GM19397 (cell line): ENCODE results near the gene FGF8.
"Not testable (repeated sequence)": the region's sequence is repeated elsewhere in the genome, so short reads cannot be mapped to it uniquely, and the experiment has no call there.

Experiments
- ATAC-seq: cut with Tn5 transposase; IDR thresholded peaks from one replicate; pipeline ENCODE4 v1.9.1; 2021; ENCODE audit warnings: mild to moderate bottlenecking, moderate library complexity; ENCODE audit not compliant: unreplicated experiment

The FGF8 gene

GRCh38 chr10:101775273-101776160, at the start of gene FGF8:
Gene FGF8 (minus strand): TSS chr10:101776114. CDS start chr10:101775900, 214 bp downstream.
- ATAC-seq = no peak

DNA sequence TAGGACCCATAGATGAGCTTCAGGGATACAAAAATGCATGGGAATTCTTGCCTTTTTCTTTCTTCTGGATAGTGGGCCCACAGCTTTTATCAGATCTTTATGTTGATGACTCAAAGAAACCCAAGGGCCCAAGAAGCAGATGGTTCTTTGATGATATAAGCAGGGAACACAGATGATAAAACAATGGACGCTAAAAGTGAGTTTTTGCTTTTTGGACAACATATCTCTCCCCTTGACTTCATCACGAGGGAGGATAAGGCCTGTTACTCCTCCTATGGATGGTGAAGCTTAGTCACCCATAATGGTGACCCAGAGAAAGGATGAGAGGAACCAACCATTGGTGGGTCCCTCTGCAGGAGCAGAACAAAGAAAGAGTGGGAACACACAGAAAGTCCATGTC, 48.8 kb upstream of the FGF8 start:
- ATAC-seq = no peak

DNA sequence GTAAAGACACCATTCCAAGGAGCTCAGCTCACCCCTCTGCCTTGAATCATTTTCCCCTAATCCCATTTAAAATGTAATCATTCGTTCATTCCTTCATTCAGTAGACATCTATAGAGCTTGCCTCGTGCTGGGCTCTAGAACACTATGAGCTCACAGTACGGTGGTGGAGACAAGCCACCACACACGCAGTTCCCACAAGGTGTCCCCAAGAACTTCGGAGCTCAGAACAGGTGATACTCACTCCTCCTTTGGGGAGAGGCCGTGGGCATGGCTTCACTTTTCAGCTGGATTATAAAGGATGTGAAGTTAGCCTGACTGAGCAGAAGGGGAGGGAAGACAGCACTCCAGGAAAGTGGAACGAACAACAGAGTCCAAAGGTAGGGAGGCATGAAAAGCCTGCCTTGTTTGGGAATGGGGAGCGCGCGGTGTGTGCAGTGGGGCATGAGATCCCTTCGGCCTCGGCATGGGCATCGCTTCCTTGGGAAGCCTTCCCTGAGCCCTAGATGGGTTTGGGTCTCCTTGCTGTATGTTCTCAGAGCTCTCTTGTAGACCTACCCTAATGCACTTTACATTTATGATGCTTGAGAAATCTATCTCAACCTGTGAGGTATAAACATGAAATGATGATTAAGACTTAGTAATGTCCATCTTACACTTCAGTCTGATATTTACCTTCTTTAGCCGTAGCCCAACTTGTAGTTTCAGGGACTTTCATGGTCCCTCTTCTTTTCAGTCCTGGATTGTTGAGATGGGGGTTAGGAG, 43.1 kb upstream of the FGF8 start:
- ATAC-seq = peak; percentile 2

GRCh38 chr10:101818119-101818871, 42.4 kb upstream of the FGF8 start, which contains the start of gene OGA:
Gene OGA (minus strand): TSS chr10:101818444. CDS start chr10:101818022, 422 bp downstream.
- peak; percentile 74 for ATAC-seq

DNA sequence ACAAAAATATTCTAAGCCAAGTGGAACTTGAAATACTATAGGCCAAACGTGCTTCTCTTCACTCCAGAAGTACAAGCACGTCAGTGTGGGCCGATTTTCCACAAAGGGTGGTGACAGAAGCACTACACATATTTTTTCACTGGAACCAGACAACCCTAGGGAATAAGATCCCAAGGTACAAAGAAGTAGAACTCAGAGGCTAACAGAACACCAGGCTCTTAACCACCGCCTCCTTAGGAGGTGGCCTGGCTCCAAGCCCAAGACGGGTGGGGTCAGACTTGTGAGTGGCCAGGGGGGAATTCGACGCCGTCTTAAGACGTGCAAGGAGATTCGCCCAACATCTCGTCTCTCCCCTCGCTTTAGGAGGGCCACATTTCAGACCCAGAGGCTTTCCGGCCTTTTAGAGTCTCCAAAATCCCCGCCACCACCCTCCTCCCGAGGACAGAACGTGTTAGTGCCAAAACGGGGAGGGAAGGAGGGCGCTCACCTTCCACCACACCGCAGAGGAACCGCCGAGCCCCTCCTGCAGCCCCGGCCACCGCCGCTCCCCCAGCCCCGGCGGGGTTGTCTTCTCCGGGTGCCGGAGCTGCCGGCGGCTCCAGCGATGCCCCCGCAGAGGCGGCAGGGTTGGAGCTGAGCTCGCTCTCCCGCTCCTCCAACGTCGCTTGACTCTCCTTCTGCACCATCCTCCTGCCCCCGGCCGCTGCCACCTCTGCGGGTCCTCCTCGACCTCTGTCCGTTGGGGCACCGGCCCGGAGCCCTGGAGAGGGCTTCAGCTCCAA, 41.6 kb upstream of the FGF8 start:
- peak; percentile 4 for ATAC-seq

GRCh38 chr10:101816913-101817336, 41.0 kb upstream of the FGF8 start:
- ATAC-seq = no peak

DNA sequence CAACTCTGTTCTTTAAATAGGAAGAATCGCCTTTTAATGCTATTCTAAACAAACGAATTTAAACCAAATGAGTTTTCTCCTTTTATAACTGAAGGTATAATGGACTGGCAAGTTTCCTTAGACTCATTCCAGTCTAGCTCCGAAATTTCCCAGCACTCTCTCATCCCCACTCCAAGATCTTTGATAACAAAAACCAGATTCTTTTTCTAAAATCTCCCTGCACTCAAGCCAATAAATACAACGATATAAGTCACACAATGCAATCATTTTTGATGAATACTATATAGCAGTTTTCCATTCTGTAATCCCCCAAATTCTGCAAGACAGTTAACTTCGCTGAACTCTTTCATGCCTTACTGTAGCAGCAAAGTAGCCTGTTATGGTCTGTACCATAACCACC, 40.5 kb upstream of the FGF8 start:
- no peak for ATAC-seq

DNA sequence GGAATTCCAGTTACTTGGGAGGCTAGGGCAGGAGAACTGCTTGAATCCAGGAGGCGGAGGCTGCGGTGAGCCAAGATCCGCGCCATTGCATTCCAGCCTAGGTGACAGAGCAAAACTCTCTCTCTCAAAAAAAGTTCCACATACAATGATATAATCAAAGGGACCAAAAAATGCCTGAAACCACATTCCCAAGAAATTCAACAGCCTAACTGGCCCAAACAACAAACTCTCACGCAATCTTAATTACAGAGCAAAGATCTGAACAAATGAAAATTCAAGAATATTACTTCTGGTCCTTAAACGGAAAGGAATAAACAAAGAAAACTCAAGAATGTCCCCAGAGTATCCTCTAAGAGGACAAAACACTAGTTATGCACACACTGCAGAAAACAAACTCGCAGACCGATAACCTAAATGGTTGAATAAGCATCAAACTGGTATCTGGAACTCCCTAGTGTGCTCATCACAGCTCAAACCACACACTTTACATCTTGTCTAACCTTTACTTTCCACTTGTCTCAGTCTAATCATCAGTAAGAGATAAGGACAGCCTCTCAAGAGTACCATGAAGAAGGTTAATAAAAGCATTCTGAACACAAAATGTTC, 38.7 kb upstream of the FGF8 start:
- ATAC-seq = no peak

DNA sequence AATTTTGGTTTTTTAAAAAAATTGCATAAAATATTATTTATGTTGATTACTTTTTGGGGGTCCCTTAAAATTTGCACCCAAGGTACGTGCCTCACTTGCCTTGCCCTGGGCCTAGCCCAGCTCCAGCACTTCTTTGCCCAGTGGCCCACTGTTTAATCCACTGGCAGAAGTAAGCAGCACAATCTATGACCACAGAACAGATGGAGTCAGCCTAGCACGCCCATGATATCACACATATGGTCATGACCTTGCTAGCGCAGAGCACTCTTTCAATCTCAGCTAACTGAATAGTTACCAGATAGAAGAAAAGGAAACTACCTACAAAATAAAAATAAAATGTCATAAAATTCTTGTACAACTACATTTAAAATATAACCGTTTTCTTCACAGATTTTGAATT, 36.7 kb upstream of the FGF8 start:
- no peak for ATAC-seq

DNA sequence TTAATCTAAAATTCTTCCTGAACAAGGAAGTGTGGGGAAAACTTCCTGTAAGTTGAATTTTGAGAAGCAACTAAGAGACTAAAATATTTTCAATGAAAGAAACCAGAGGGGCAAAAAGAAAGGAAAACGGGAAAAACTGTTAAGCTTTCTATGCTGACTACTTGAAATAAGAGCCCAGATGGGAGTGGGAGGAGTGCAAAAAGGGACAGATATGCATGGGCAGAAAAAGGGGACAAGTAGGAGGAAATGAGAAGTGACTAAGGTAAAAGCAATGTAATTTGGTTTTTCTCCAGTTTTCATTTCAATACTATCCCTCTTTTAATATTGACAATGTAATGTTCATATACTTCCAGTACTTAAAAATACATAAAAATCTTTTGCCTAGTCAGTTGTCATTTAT, 31.2 kb upstream of the FGF8 start:
- ATAC-seq = no peak

DNA sequence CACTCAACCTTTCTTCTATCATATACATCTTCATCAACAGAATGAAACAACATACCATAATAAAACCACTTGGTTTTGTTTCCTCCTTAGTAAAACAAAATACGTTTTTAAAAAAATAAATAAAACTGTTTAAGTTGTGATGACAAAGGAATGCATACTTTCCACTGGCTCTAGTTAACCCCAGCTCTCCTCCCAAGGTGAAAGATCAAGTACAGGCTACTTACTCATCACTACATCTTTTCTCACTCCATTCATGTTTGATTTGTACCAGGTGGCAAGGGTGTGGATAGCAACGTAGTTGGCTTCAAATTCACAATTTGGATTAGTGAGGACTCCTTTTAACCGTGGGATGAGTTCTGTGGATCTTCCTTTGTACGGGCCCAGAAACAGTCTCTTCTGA, 27.6 kb upstream of the FGF8 start:
- no peak for ATAC-seq

DNA sequence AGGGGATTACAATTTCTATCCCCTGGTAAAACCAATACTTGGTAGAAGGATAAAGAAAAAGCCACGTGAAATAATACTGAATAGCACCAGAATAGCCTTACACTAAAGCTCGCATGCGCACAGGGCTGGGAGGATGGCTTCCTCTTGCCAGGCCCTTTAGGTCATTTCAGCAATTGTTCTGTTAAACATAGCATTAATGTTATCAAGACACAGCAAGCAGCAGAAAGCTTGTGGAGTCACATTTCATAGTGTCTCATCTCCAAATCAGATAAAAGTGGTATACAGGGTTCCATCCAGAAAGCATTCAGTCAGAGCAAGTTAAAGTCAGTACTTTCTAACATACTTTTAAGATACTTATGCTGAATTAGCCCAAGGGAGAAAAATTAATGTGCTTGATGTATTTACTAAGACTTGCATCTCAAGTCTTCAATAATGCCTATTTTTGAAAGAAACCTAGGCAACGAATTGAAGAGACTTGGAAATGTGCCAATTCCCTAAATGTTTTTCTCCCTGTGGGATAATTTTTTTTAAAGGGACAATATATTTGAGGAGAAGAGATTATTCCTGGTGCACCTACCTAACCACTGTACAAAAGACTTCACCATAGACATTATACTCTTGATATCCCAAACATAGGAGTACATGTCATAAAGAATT, 21.6 kb upstream of the FGF8 start:
- ATAC-seq = no peak

GRCh38 chr10:101793526-101793925, 17.6 kb upstream of the FGF8 start:
- ATAC-seq = no peak

- no peak for ATAC-seq
Observed at GRCh38 chr10:101789686-101790085, 13.8 kb upstream of the FGF8 start.

DNA sequence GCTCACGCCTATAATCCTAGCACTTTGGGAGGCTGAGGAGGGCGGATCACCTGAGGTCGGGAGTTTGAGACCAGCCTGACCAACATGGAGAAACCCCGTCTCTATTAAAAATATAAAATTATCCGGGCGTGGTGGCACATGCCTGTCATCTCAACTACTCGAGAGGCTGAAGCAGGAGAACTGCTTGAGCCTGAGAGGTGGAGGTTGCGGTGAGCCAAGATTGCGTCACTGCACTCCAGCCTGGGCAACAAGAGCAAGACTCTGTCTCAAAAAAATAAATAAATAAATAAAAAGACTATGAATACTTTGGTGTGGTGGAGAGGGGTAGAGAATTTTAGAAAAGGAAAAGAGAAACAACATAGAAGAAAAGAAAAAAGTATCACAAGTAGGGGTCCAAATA, 13.3 kb upstream of the FGF8 start:
- ATAC-seq = not testable (repeated sequence)

- no peak for ATAC-seq
Observed at GRCh38 chr10:101785801-101786200, 9.9 kb upstream of the FGF8 start.

DNA sequence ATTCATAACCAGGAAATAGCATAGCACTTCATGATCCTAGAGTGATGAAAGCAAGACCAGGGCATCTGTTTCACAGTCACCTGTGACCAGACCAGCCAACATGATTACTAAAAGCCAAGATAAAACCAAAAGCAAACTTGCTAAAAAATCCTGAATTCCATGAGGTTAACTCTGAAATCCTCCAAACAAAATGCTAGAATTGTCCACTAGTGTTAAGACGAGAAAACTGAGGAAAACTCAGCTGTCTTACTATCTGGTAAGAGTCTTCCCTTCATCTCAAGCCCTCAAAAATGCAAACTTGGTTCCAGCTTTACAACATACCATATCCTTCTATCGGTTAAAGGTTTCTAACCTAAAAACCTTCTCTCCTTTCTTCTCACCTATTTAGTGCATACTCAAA, 8.6 kb upstream of the FGF8 start:
- ATAC-seq = no peak

DNA sequence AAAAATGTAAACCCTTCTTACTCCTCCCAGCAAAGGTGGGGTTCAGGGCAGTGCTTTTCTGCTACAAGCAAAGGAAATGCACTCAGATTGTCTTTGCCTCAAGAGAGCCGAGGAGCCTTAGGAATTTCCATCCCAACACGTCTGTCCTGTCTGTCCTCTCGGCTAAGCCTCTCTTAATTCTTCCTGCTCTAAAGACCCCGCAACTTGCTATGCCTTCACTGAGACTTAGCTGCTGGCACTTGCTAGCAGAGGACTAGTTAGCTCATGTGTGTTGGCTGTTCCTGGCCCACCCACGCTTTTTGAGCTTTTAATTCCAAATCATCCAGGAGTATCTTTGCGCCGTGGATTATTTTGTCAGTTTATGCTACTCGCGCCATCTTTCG, 7.8 kb upstream of the FGF8 start:
- ATAC-seq = no peak
